DMS53 (cell line): Measurements from ENCODE around the gene CD276.

Experiments used
- DNase-seq: peaks from one replicate; lab custom pipeline; 2025; lab: John Stamatoyannopoulos, UW

CD276 gene

GRCh38 chr15:73747847-73748590, 63.8 kb downstream of the CD276 start:
- no peak for DNase-seq

GRCh38 chr15:73748730-73749129, 64.5 kb downstream of the CD276 start:
- no peak for DNase-seq

GRCh38 chr15:73749533-73749932, 65.3 kb downstream of the CD276 start:
- DNase-seq, result no peak

GRCh38 chr15:73749971-73750370, 65.8 kb downstream of the CD276 start:
- DNase-seq, result no peak

- no peak for DNase-seq
Observed at GRCh38 chr15:73750438-73750837, 66.3 kb downstream of the CD276 start.

GRCh38 chr15:73750951-73751350, 66.8 kb downstream of the CD276 start:
- DNase-seq, result no peak

GRCh38 chr15:73751511-73751898, 67.3 kb downstream of the CD276 start:
- DNase-seq, result no peak

- no peak for DNase-seq
Observed at GRCh38 chr15:73751899-73752805, 68.0 kb downstream of the CD276 start.

GRCh38 chr15:73752806-73753193, 68.6 kb downstream of the CD276 start:
- peak; percentile 38 for DNase-seq

- DNase-seq, result peak; percentile 38
Observed at GRCh38 chr15:73753250-73754130, 69.3 kb downstream of the CD276 start, which contains the start of gene INSYN1. INSYN1 (minus strand) TSS chr15:73753351; CDS start chr15:73751130, 2,221 bp downstream.

- DNase-seq, result no peak
Observed at GRCh38 chr15:73754461-73754860, 70.3 kb downstream of the CD276 start.

GRCh38 chr15:73755481-73755880, 71.3 kb downstream of the CD276 start:
- no peak for DNase-seq

GRCh38 chr15:73755946-73756345, 71.8 kb downstream of the CD276 start:
- no peak for DNase-seq

- no peak for DNase-seq
Observed at GRCh38 chr15:73756390-73756789, 72.2 kb downstream of the CD276 start.

- no peak for DNase-seq
Observed at GRCh38 chr15:73756947-73757513, 72.8 kb downstream of the CD276 start.

- DNase-seq, result no peak
Observed at GRCh38 chr15:73757571-73757970, 73.4 kb downstream of the CD276 start.

- no peak for DNase-seq
Observed at GRCh38 chr15:73758461-73758860, 74.3 kb downstream of the CD276 start.

GRCh38 chr15:73760330-73761329, 76.4 kb downstream of the CD276 start:
- no peak for DNase-seq

GRCh38 chr15:73763931-73764330, 79.7 kb downstream of the CD276 start:
- DNase-seq, result no peak
